Measurements from ENCODE around the gene SEC11A.

Gene SEC11A

DNA sequence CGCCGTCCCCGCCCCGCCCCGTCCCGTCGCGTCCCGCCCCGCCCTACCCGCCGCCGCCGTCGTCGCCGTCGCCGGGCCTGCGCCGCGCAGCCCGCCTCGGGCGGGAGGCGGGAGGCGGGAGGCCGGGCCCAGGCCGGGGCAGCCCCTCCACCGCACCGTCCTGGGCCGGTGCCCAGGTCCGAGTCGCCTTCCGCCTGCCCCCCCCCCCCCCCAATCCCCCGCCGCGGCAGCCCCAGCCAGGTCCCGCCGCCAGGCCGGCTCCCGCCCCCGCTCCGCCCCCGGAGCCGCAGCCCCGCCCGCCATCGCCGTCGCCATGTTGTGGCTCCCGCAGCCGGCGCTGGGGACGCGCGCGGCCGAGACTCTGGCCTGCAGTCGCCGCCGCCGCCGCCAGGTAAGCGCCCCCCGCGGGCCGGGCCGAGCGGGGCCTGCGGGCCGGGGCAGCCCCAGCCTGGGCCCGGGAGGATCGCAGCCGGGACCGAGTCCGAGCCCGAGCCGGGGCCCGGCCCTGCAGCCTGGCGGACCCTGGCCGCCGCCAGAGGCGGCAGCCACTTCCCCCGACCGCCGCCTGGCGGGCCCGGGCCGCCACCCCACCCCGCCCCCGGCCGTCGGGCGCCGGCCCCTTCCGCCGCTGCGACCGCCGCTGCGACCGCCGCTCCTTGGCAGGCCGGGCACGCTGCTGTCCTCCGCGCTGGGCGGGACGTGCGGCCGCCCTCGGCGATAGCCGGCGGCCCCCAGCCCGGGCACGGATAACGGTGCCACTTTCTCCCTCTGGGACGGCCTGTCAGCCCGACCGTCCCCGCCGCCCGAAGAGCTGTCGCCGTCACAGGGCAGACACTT is 32.6 kb upstream of the SEC11A start, which contains the start of gene ZNF592:
TSS of gene ZNF592 (plus strand) at position 319 of the 837 bp plus-strand sequence. CDS start 34,084 bp downstream, outside the sequence.
- H3K4ac ChIP-seq (ENCODE audit: low read length): no peak within 1 kb of the TSS

DNA sequence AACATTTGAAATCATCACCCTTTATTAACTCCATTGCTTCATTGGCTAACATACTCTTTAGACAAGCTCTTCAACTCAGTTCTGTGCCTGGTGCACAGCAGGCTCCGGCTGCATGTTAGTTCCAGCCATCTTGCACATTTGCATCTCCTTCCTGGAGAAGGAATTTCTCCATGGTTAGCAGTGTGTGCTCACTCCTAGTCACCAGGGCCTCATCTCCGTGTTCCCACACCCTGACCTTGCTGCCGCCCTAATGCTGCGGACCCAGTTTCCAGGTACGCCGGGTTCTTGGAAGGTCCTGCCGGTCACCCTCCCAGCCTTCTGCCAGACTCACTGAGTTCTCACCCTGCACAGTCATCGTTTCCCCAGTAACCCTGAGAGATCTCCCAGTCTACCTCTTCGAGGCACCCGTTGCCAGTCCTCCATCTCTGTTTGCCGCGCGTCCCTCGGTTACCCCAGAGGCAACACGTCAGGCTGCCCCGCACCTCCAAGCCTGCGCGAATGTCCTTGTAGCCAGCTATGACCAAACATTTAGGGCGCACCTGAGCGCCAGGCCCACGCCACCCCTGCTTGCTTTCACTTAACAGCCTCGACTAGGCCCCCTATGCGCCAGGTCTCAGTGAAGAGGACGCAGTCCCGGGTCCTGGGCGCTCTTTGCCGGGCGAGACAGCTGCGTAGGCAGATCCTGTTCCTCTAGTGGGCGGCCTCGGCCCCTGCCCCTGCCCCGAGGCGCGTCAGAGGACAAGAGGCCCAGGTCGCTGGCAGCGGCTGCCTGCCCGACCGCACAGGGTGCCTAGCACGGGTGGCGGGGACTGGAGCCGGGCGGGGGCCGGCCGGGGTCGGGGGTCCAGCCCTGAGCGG is 31.7 kb upstream of the SEC11A start:
- no peak overlapping the region for H3K4ac ChIP-seq (ENCODE audit: low read length)
- peak overlapping the region; percentile 95 for H2BK15ac ChIP-seq (ENCODE audit: low read length)
- peak overlapping the region; percentile 97 for H3K23ac ChIP-seq (ENCODE audit: low read depth, low read length, poor library complexity)
- H3K4me2 ChIP-seq (ENCODE audit: insufficient read depth, low read length, poor library complexity, severe bottlenecking): peak overlapping the region; percentile 84
- H4K91ac ChIP-seq (ENCODE audit: low read depth, low read length, poor library complexity): peak overlapping the region; percentile 39
- H3K79me1 ChIP-seq (ENCODE audit: low read depth, low read length): no peaks in the 10 kb centered on the region
- DNase-seq (ENCODE audit: low spot score): peak; percentile 62
- WGBS, 2 donors (ENCODE audit: extremely low coverage in 2 of 2, insufficient read length in 2 of 2, insufficient replicate concordance in 1 of 2): no CpG with 5 or more reads among the region's 46 CpGs
- H3K4me1 ChIP-seq (ENCODE audit: control insufficient read depth in 2 of 2, insufficient read depth in 1 of 2, low read depth in 1 of 2, low read length in 2 of 2): peaks cover 6 to 9% of the 10 kb centered on the region in 2 donors
- peak overlapping the region; percentile 98 for H3K18ac ChIP-seq (ENCODE audit: low read length)
- H3K4me3 ChIP-seq (ENCODE audit: low read length in 2 of 2): peak overlapping the region; percentile 59 to 88
- H2BK5ac ChIP-seq (ENCODE audit: low read length): peak overlapping the region; percentile 84
- H2BK12ac ChIP-seq (ENCODE audit: low read length): no peak overlapping the region
- no peaks in the 10 kb centered on the region for H3K9me3 ChIP-seq (replicated peaks in 1 of 2; ENCODE audit: control insufficient read depth in 2 of 2, insufficient read depth in 1 of 2, low read depth in 1 of 2, low read length in 2 of 2)
- H2AFZ ChIP-seq (ENCODE audit: low read length): peak overlapping the region; percentile 95
- H4K8ac ChIP-seq (ENCODE audit: low read depth, low read length): peak overlapping the region; percentile 72
- no peak overlapping the region for H2BK120ac ChIP-seq (ENCODE audit: low read depth, low read length)
- peak overlapping the region; percentile 88 for H3K27ac ChIP-seq (replicated peaks; ENCODE audit: low read length)
- no peaks in the 10 kb centered on the region for H3K36me3 ChIP-seq (replicated peaks in 1 of 2; ENCODE audit: control insufficient read depth in 2 of 2, insufficient read depth in 2 of 2, low read length in 2 of 2)
- peak overlapping the region; percentile 64 for H2AK5ac ChIP-seq (ENCODE audit: low read depth, low read length)
- H3K9ac ChIP-seq (ENCODE audit: low read depth, low read length, poor library complexity): peak overlapping the region; percentile 97
- H3K27me3 ChIP-seq (ENCODE audit: control insufficient read depth in 3 of 3, insufficient read depth in 3 of 3, low read depth in 1 of 3, low read length in 3 of 3): no peaks in the 10 kb centered on the region
- H3K14ac ChIP-seq (ENCODE audit: low read length): peak overlapping the region; percentile 75

More for the DNA sequence above, 32.6 kb upstream of the SEC11A start, which contains the start of gene ZNF592:
- Histone ChIP-seq H2BK12ac (ENCODE audit: low read length) (no peak within 1 kb of the TSS), H3K23ac (ENCODE audit: low read depth, low read length, poor library complexity) (peak within 1 kb of the TSS; percentile 97), H3K9me3 (replicated peaks in 1 of 2; ENCODE audit: control insufficient read depth in 2 of 2, insufficient read depth in 1 of 2, low read depth in 1 of 2, low read length in 2 of 2) (no peaks in the 10 kb centered on the region), H2AFZ (ENCODE audit: low read length) (peak within 1 kb of the TSS; percentile 95), H3K27me3 (ENCODE audit: control insufficient read depth in 3 of 3, insufficient read depth in 3 of 3, low read depth in 1 of 3, low read length in 3 of 3) (no peaks in the 10 kb centered on the region), H4K91ac (ENCODE audit: low read depth, low read length, poor library complexity) (peak within 1 kb of the TSS; percentile 39), H2BK15ac (ENCODE audit: low read length) (peak within 1 kb of the TSS; percentile 95), H2BK120ac (ENCODE audit: low read depth, low read length) (no peak within 1 kb of the TSS), H4K8ac (ENCODE audit: low read depth, low read length) (peak within 1 kb of the TSS; percentile 72), H3K18ac (ENCODE audit: low read length) (peak within 1 kb of the TSS; percentile 98), H3K4me1 (ENCODE audit: control insufficient read depth in 2 of 2, insufficient read depth in 1 of 2, low read depth in 1 of 2, low read length in 2 of 2) (peaks cover 6 to 9% of the 10 kb centered on the region in 2 donors), H2AK5ac (ENCODE audit: low read depth, low read length) (peak within 1 kb of the TSS; percentile 64), H3K79me1 (ENCODE audit: low read depth, low read length) (no peaks in the 10 kb centered on the region), H2BK5ac (ENCODE audit: low read length) (peak within 1 kb of the TSS; percentile 84), H3K4me3 (ENCODE audit: low read length in 2 of 2) (peak within 1 kb of the TSS; percentile 59 to 94), H3K4me2 (ENCODE audit: insufficient read depth, low read length, poor library complexity, severe bottlenecking) (peak within 1 kb of the TSS; percentile 84), H3K9ac (ENCODE audit: low read depth, low read length, poor library complexity) (peak within 1 kb of the TSS; percentile 97), H3K27ac (replicated peaks; ENCODE audit: low read length) (peak within 1 kb of the TSS; percentile 90), H3K36me3 (replicated peaks in 1 of 2; ENCODE audit: control insufficient read depth in 2 of 2, insufficient read depth in 2 of 2, low read length in 2 of 2) (no peaks in the 10 kb centered on the region), H3K14ac (ENCODE audit: low read length) (peak within 1 kb of the TSS; percentile 75)
- peak; percentile 64 for DNase-seq (ENCODE audit: low spot score)
- WGBS, 2 donors (ENCODE audit: extremely low coverage in 2 of 2, insufficient read length in 2 of 2, insufficient replicate concordance in 1 of 2): no CpG with 5 or more reads among the region's 127 CpGs

- no peak overlapping the region for H3K14ac ChIP-seq (ENCODE audit: low read length)
- DNase-seq (ENCODE audit: low spot score): no peak
- H4K91ac ChIP-seq (ENCODE audit: low read depth, low read length, poor library complexity): no peak overlapping the region
- no peak overlapping the region for H3K9ac ChIP-seq (ENCODE audit: low read depth, low read length, poor library complexity)
- no peak overlapping the region for H2BK120ac ChIP-seq (ENCODE audit: low read depth, low read length)
- no peaks in the 10 kb centered on the region for H3K27me3 ChIP-seq (ENCODE audit: control insufficient read depth in 3 of 3, insufficient read depth in 3 of 3, low read depth in 1 of 3, low read length in 3 of 3)
- H2AFZ ChIP-seq (ENCODE audit: low read length): no peak overlapping the region
- H2BK15ac ChIP-seq (ENCODE audit: low read length): no peak overlapping the region
- no peak overlapping the region for H3K27ac ChIP-seq (replicated peaks; ENCODE audit: low read length)
- no peak overlapping the region for H3K23ac ChIP-seq (ENCODE audit: low read depth, low read length, poor library complexity)
- no peak overlapping the region for H2AK5ac ChIP-seq (ENCODE audit: low read depth, low read length)
- no peaks in the 10 kb centered on the region for H3K9me3 ChIP-seq (replicated peaks in 1 of 2; ENCODE audit: control insufficient read depth in 2 of 2, insufficient read depth in 1 of 2, low read depth in 1 of 2, low read length in 2 of 2)
- no peak overlapping the region for H2BK12ac ChIP-seq (ENCODE audit: low read length)
- H3K4me2 ChIP-seq (ENCODE audit: insufficient read depth, low read length, poor library complexity, severe bottlenecking): no peak overlapping the region
- no peak overlapping the region for H3K4me3 ChIP-seq (ENCODE audit: low read length in 2 of 2)
- H4K8ac ChIP-seq (ENCODE audit: low read depth, low read length): no peak overlapping the region
- no peak overlapping the region for H3K4ac ChIP-seq (ENCODE audit: low read length)
- no peaks in the 10 kb centered on the region for H3K36me3 ChIP-seq (replicated peaks in 1 of 2; ENCODE audit: control insufficient read depth in 2 of 2, insufficient read depth in 2 of 2, low read length in 2 of 2)
- WGBS, 2 donors (ENCODE audit: extremely low coverage in 2 of 2, insufficient read length in 2 of 2, insufficient replicate concordance in 1 of 2): no CpG with 5 or more reads among the region's 2 CpGs
- no peak overlapping the region for H2BK5ac ChIP-seq (ENCODE audit: low read length)
- H3K18ac ChIP-seq (ENCODE audit: low read length): no peak overlapping the region
- no peaks in the 10 kb centered on the region for H3K79me1 ChIP-seq (ENCODE audit: low read depth, low read length)
- H3K4me1 ChIP-seq (ENCODE audit: control insufficient read depth in 2 of 2, insufficient read depth in 1 of 2, low read depth in 1 of 2, low read length in 2 of 2): no peaks in the 10 kb centered on the region
Measured at GRCh38 chr15:84741121-84741520, 25.2 kb upstream of the SEC11A start.
